ENCODE data around the gene GPD2.

DNA sequence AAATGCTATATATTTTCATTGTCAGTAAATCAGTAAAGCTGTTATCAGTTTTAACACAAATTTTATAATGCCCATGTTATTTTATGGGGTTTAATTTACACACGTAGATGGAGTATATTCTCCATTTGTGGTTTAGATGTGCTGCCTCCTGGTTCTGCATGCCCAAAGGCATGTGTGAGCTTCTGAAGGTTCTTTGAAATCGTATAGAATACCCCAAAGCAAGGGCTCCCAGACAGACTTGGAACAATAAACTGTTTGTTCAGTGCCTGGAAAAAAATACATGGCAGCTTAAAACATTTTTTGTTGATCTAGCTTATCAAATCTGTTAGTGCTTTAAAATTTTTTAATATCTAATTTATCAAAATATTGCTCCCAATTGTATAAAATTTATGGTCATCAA, 150.4 kb downstream of the GPD2 start:
- no peak for TF ChIP-seq SAFB2 (CRISPR knock-in tag; IDR thresholded peaks at IDR 0.05; ENCODE audit: borderline replicate concordance, low read depth)
- TF ChIP-seq EZH2 (conservative IDR thresholded peaks at IDR 0.05; ENCODE audit: low read depth, low read length) = no peak
- TF ChIP-seq NFE2L2 (IDR thresholded peaks at IDR 0.05; ENCODE audit: low read length) = no peak
- no peak for TF ChIP-seq ZNF501 (CRISPR knock-in tag; IDR thresholded peaks at IDR 0.05)
- TF ChIP-seq ZFP1 (CRISPR knock-in tag; IDR thresholded peaks at IDR 0.05) = no peak
- no peak for TF ChIP-seq ISX (CRISPR knock-in tag; conservative IDR thresholded peaks at IDR 0.05)
- TF ChIP-seq FOXM1 (CRISPR knock-in tag; IDR thresholded peaks at IDR 0.05) = no peak
- no peak for TF ChIP-seq SIN3A (IDR thresholded peaks at IDR 0.05; ENCODE audit: borderline replicate concordance, low read depth, low read length)
